HEK293 (cell line): ENCODE data around the gene ALDH4A1.

ENCODE experiments used
- CTCF ChIA-PET: fragments of 350-600 bp; formaldehyde crosslinking; extraction: SDS; loops from one replicate; lab custom pipeline; 2021; ENCODE audit warnings: antibody characterized with exemption; lab: Yijun Ruan, JAX
- POLR2A ChIA-PET: fragments of 300-600 bp; formaldehyde crosslinking; extraction: SDS; loops from one replicate; lab custom pipeline; 2020; ENCODE audit warnings: antibody characterized with exemption, inconsistent platforms; lab: Yijun Ruan, JAX
- H3K27ac ChIP-seq: fragments of 200-500 bp; sonication (Bioruptor generic); 2 replicates; pipeline ENCODE4 v1.5.1; 2014; ENCODE audit warnings: low read depth, low read length, control low read depth, inconsistent platforms; ENCODE audit errors: extremely low read depth
- H3K36me3 ChIP-seq, 2 experiments: fragments of 200-500 bp in 1 of 2; sonication (Bioruptor generic) in 1 of 2; 1 replicate in 1 of 2; 2 replicates in 1 of 2; pipeline ENCODE4 v1.5.1; 2014 to 2017; ENCODE audit warnings: inconsistent platforms in 2 of 2, low read length in 2 of 2; ENCODE audit not compliant: control insufficient read depth in 2 of 2, insufficient read depth in 1 of 2
- H3K4me1 ChIP-seq: fragments of 200-500 bp; sonication (Bioruptor generic); 2 replicates; pipeline ENCODE4 v1.5.1; 2014; ENCODE audit warnings: mild to moderate bottlenecking, low read length, inconsistent platforms; ENCODE audit not compliant: control insufficient read depth, insufficient read depth
- H3K4me3 ChIP-seq: 2 replicates; pipeline ENCODE4 v1.5.1; 2011; ENCODE audit warnings: low read depth, mild to moderate bottlenecking, control low read depth, low read length, moderate library complexity
- H3K9me3 ChIP-seq: fragments of 200-500 bp; sonication (Bioruptor generic); 2 replicates; pipeline ENCODE4 v1.5.1; 2014; ENCODE audit warnings: low read depth, low read length, inconsistent platforms; ENCODE audit not compliant: control insufficient read depth, insufficient read depth
- FEZF1 ChIP-seq: fragments of 450-650 bp; formaldehyde crosslinking; IDR thresholded peaks from 2 replicates; pipeline ENCODE4 v1.5.1; 2016; ENCODE audit warnings: missing biosample characterization, missing genetic modification characterization
- GLIS2 ChIP-seq: fragments of 450-650 bp; formaldehyde crosslinking; IDR thresholded peaks from 2 replicates; pipeline ENCODE4 v1.5.1; 2016; ENCODE audit warnings: missing biosample characterization, missing genetic modification characterization
- KLF16 ChIP-seq: fragments of 450-650 bp; formaldehyde crosslinking; IDR thresholded peaks from 2 replicates; pipeline ENCODE4 v1.5.1; 2017; ENCODE audit warnings: missing biosample characterization, missing genetic modification characterization
- KLF8 ChIP-seq: fragments of 450-650 bp; formaldehyde crosslinking; IDR thresholded peaks from 2 replicates; pipeline ENCODE4 v1.5.1; 2016; ENCODE audit warnings: missing biosample characterization, missing genetic modification characterization
- MEIS1 ChIP-seq: sonication (generic); formaldehyde crosslinking; IDR thresholded peaks from 2 replicates; pipeline ENCODE4 v1.8.1; 2022; ENCODE audit warnings: missing genetic modification reagents, mild to moderate bottlenecking, borderline replicate concordance
- RBAK ChIP-seq: fragments of 450-650 bp; formaldehyde crosslinking; IDR thresholded peaks from 2 replicates; pipeline ENCODE4 v1.5.1; 2016; ENCODE audit warnings: missing biosample characterization, missing genetic modification characterization
- SETDB1 ChIP-seq: IDR thresholded peaks from one replicate; pipeline ENCODE4 v1.6.1; 2017; ENCODE audit warnings: mild to moderate bottlenecking, low read length, moderate library complexity, mixed read lengths; ENCODE audit not compliant: insufficient read length
- SP3 ChIP-seq: fragments of 450-650 bp; formaldehyde crosslinking; IDR thresholded peaks from 2 replicates; pipeline ENCODE4 v1.5.1; 2016; ENCODE audit warnings: missing biosample characterization, missing genetic modification characterization
- SP7 ChIP-seq: fragments of 450-650 bp; formaldehyde crosslinking; IDR thresholded peaks from 2 replicates; pipeline ENCODE4 v1.5.1; 2016; ENCODE audit warnings: missing biosample characterization, missing genetic modification characterization
- TCF7L2 ChIP-seq: IDR thresholded peaks from 2 replicates; pipeline ENCODE4 v1.6.1; 2011; ENCODE audit warnings: low read depth, mild to moderate bottlenecking, inconsistent platforms, low read length, moderate library complexity, borderline replicate concordance
- ZEB2 ChIP-seq: fragments of 450-650 bp; formaldehyde crosslinking; IDR thresholded peaks from 2 replicates; pipeline ENCODE4 v1.5.1; 2016; ENCODE audit warnings: missing biosample characterization, missing genetic modification characterization
- ZNF239 ChIP-seq: fragments of 450-650 bp; formaldehyde crosslinking; IDR thresholded peaks from 2 replicates; pipeline ENCODE4 v1.5.1; 2016; ENCODE audit warnings: missing biosample characterization, missing genetic modification characterization
- ZNF26 ChIP-seq: fragments of 450-650 bp; formaldehyde crosslinking; IDR thresholded peaks from 2 replicates; pipeline ENCODE4 v1.5.1; 2016; ENCODE audit warnings: missing biosample characterization, missing genetic modification characterization
- ZNF335 ChIP-seq: fragments of 450-650 bp; formaldehyde crosslinking; conservative IDR thresholded peaks from 2 replicates; pipeline ENCODE4 v1.5.1; 2016; ENCODE audit warnings: missing biosample characterization, missing genetic modification characterization
- ZNF341 ChIP-seq: fragments of 450-650 bp; formaldehyde crosslinking; IDR thresholded peaks from 2 replicates; pipeline ENCODE4; 2016; ENCODE audit warnings: low read depth, missing biosample characterization, missing genetic modification characterization
- ZNF350 ChIP-seq: fragments of 450-650 bp; formaldehyde crosslinking; IDR thresholded peaks from 2 replicates; pipeline ENCODE4 v1.5.0; 2017; ENCODE audit warnings: missing biosample characterization, mild to moderate bottlenecking, missing genetic modification characterization
- ZNF391 ChIP-seq: fragments of 450-650 bp; formaldehyde crosslinking; IDR thresholded peaks from 2 replicates; pipeline ENCODE4 v1.5.1; 2016; ENCODE audit warnings: low read depth, missing biosample characterization, missing genetic modification characterization, borderline replicate concordance
- ZNF394 ChIP-seq: fragments of 450-650 bp; formaldehyde crosslinking; IDR thresholded peaks from 2 replicates; pipeline ENCODE4 v1.5.1; 2016; ENCODE audit warnings: missing biosample characterization, missing genetic modification characterization, mild to moderate bottlenecking, moderate library complexity, borderline replicate concordance
- ZNF449 ChIP-seq: fragments of 450-650 bp; formaldehyde crosslinking; IDR thresholded peaks from 2 replicates; pipeline ENCODE4 v1.5.1; 2017; ENCODE audit warnings: missing biosample characterization, mild to moderate bottlenecking, missing genetic modification characterization, moderate library complexity
- ZNF501 ChIP-seq: fragments of 450-650 bp; formaldehyde crosslinking; IDR thresholded peaks from 2 replicates; pipeline ENCODE4 v1.5.1; 2016; ENCODE audit warnings: missing biosample characterization, missing genetic modification characterization
- ZNF626 ChIP-seq: fragments of 450-650 bp; sonication (Bioruptor Pico); formaldehyde crosslinking; IDR thresholded peaks from 2 replicates; pipeline ENCODE4 v1.5.1; 2018; ENCODE audit warnings: missing biosample characterization, missing genetic modification characterization, inconsistent platforms
- ZNF768 ChIP-seq: fragments of 450-650 bp; formaldehyde crosslinking; IDR thresholded peaks from 2 replicates; pipeline ENCODE4 v1.5.1; 2018; ENCODE audit warnings: missing biosample characterization, mild to moderate bottlenecking, missing genetic modification characterization
- TF ChIP-seq, protein P1 (sequence below): fragments of 450-650 bp; IDR thresholded peaks from 2 replicates; pipeline ENCODE4 v1.5.1; 2018; ENCODE audit warnings: missing biosample characterization, mild to moderate bottlenecking, missing genetic modification characterization
- TF ChIP-seq, protein P2 (sequence below): fragments of 450-650 bp; formaldehyde crosslinking; IDR thresholded peaks from 2 replicates; pipeline ENCODE4 v1.5.1; 2016; ENCODE audit warnings: missing biosample characterization, missing genetic modification characterization
- TF ChIP-seq, protein P3 (sequence below): fragments of 450-650 bp; formaldehyde crosslinking; IDR thresholded peaks from 2 replicates; pipeline ENCODE4 v1.5.1; 2016; ENCODE audit warnings: missing biosample characterization, missing genetic modification characterization
- TF ChIP-seq, protein P4 (sequence below): fragments of 450-650 bp; formaldehyde crosslinking; IDR thresholded peaks from 2 replicates; pipeline ENCODE4 v1.5.1; 2016; ENCODE audit warnings: missing biosample characterization, missing genetic modification characterization

ALDH4A1 gene

GRCh38 chr1:18902523-18903290 lies at the start of gene ALDH4A1 (continued):
- 0 out of 2 replicates have a peak, but pooled peaks have one; percentile 37 for TF ChIP-seq TCF7L2
- TF ChIP-seq, protein P1, sequence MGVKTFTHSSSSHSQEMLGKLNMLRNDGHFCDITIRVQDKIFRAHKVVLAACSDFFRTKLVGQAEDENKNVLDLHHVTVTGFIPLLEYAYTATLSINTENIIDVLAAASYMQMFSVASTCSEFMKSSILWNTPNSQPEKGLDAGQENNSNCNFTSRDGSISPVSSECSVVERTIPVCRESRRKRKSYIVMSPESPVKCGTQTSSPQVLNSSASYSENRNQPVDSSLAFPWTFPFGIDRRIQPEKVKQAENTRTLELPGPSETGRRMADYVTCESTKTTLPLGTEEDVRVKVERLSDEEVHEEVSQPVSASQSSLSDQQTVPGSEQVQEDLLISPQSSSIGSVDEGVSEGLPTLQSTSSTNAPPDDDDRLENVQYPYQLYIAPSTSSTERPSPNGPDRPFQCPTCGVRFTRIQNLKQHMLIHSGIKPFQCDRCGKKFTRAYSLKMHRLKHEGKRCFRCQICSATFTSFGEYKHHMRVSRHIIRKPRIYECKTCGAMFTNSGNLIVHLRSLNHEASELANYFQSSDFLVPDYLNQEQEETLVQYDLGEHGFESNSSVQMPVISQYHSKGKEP (tag by site-specific recombination) = peak; percentile 50; the same call in 1 of the 2 replicates
- TF ChIP-seq GLIS2 (tag by site-specific recombination) = peak; percentile 58
- peak; percentile 71 for TF ChIP-seq ZNF391 (tag by site-specific recombination)
- TF ChIP-seq MEIS1 (CRISPR knock-in tag) = no peak
- TF ChIP-seq, protein P2, sequence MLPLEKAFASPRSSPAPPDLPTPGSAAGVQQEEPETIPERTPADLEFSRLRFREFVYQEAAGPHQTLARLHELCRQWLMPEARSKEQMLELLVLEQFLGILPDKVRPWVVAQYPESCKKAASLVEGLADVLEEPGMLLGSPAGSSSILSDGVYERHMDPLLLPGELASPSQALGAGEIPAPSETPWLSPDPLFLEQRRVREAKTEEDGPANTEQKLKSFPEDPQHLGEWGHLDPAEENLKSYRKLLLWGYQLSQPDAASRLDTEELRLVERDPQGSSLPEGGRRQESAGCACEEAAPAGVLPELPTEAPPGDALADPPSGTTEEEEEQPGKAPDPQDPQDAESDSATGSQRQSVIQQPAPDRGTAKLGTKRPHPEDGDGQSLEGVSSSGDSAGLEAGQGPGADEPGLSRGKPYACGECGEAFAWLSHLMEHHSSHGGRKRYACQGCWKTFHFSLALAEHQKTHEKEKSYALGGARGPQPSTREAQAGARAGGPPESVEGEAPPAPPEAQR (tag by site-specific recombination) = 0 out of 2 replicates have a peak, but pooled peaks have one; percentile 51
- TF ChIP-seq ZNF626 = no peak
- TF ChIP-seq ZNF335 (tag by site-specific recombination) = peak; percentile 96
- 0 out of 2 replicates have a peak, but pooled peaks have one; percentile 23 for TF ChIP-seq KLF16 (tag by site-specific recombination)
- 0 out of 2 replicates have a peak, but pooled peaks have one; percentile 30 for TF ChIP-seq ZEB2 (tag by site-specific recombination)
- TF ChIP-seq RBAK (tag by site-specific recombination) = no peak
- TF ChIP-seq, protein P3, sequence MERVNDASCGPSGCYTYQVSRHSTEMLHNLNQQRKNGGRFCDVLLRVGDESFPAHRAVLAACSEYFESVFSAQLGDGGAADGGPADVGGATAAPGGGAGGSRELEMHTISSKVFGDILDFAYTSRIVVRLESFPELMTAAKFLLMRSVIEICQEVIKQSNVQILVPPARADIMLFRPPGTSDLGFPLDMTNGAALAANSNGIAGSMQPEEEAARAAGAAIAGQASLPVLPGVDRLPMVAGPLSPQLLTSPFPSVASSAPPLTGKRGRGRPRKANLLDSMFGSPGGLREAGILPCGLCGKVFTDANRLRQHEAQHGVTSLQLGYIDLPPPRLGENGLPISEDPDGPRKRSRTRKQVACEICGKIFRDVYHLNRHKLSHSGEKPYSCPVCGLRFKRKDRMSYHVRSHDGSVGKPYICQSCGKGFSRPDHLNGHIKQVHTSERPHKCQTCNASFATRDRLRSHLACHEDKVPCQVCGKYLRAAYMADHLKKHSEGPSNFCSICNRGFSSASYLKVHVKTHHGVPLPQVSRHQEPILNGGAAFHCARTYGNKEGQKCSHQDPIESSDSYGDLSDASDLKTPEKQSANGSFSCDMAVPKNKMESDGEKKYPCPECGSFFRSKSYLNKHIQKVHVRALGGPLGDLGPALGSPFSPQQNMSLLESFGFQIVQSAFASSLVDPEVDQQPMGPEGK (tag by site-specific recombination) = 0 out of 2 replicates have a peak, but pooled peaks have one; percentile 62
- peak; percentile 86 for TF ChIP-seq KLF8 (tag by site-specific recombination)
- peak; percentile 21 for TF ChIP-seq SETDB1
- peak; percentile 93 for TF ChIP-seq ZNF341 (tag by site-specific recombination)
- TF ChIP-seq ZNF394 (tag by site-specific recombination) = peak; percentile 24; the same call in 1 of the 2 replicates
- TF ChIP-seq FEZF1 (tag by site-specific recombination) = no peak
- peak; percentile 81 for TF ChIP-seq SP3 (tag by site-specific recombination)
- peak; percentile 67; the same call in 1 of the 2 replicates for TF ChIP-seq SP7 (tag by site-specific recombination)
- TF ChIP-seq ZNF501 = peak; percentile 51; the same call in 1 of the 2 replicates

- H3K9me3 ChIP-seq = no peaks in the 10 kb centered on the region
- H3K4me1 ChIP-seq = peaks cover 3% of the 10 kb centered on the region; the same call in 1 of the 2 replicates
- H3K4me3 ChIP-seq = no peak overlapping the region
- ChIA-PET POLR2A (no interaction called here), CTCF (interaction anchor here (0.7 to 3.6 kb wide), 3 partner anchors 15 to 1533 kb away, joined by 3 to 20 read pairs (median 4); no protein-coding TSS in a partner anchor)
- peaks cover 0 to 5% of the 10 kb centered on the region in 2 experiments; a peak in 1 of 3 replicates for H3K36me3 ChIP-seq
- no peak overlapping the region for H3K27ac ChIP-seq
- no peak for TF ChIP-seq GLIS2 (tag by site-specific recombination)
- TF ChIP-seq ZNF26 (tag by site-specific recombination) = no peak
- TF ChIP-seq, protein P4, sequence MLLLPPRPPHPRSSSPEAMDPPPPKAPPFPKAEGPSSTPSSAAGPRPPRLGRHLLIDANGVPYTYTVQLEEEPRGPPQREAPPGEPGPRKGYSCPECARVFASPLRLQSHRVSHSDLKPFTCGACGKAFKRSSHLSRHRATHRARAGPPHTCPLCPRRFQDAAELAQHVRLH (tag by site-specific recombination) = 0 out of 2 replicates have a peak, but pooled peaks have one; percentile 39
- peak; percentile 97 for TF ChIP-seq ZNF768
- no peak for TF ChIP-seq ZNF350
- TF ChIP-seq ZNF449 = 0 out of 2 replicates have a peak, but pooled peaks have one; percentile 15
- no peak for TF ChIP-seq ZNF239 (tag by site-specific recombination)
Observed at GRCh38 chr1:18951818-18952391, 49.5 kb upstream of the ALDH4A1 start.
